ENCODE measurements around the gene VCL.
A peak's percentile ranks its signal among the peaks of the same experiment; 100 is the strongest.

VCL gene

GRCh38 chr10:74164716-74165529, 167.0 kb downstream of the VCL start:
- Mint-ChIP-seq H3K27me3 (ENCODE audit: low read depth) (no peaks in the 10 kb centered on the region), H3K4me3 (no peak overlapping the region), H3K9me3 (no peaks in the 10 kb centered on the region), H3K27ac (peak overlapping the region; percentile 41 to 79 (median 60)), H3K36me3 (ENCODE audit: low read depth) (no peaks in the 10 kb centered on the region), H3K4me1 (peaks cover 13% of the 10 kb centered on the region)
- no peak for TF ChIP-seq CTCF (IDR thresholded peaks at IDR 0.05; ENCODE audit: unreplicated experiment in 3 of 3)

- Mint-ChIP-seq H3K27ac (no peak overlapping the region), H3K9me3 (no peaks in the 10 kb centered on the region), H3K27me3 (ENCODE audit: low read depth) (no peaks in the 10 kb centered on the region), H3K4me3 (no peak overlapping the region), H3K36me3 (ENCODE audit: low read depth) (no peaks in the 10 kb centered on the region), H3K4me1 (peaks cover 13% of the 10 kb centered on the region)
- no peak for TF ChIP-seq CTCF (IDR thresholded peaks at IDR 0.05; ENCODE audit: unreplicated experiment in 3 of 3)
Measured at GRCh38 chr10:74165530-74165901, 167.6 kb downstream of the VCL start.

- no peak overlapping the region for H3K27ac Mint-ChIP-seq
- H3K27me3 Mint-ChIP-seq (ENCODE audit: low read depth), result no peaks in the 10 kb centered on the region
- no peak overlapping the region for H3K4me3 Mint-ChIP-seq
- H3K9me3 Mint-ChIP-seq, result no peaks in the 10 kb centered on the region
- TF ChIP-seq CTCF (IDR thresholded peaks at IDR 0.05; ENCODE audit: unreplicated experiment in 3 of 3), result no peak
- no peaks in the 10 kb centered on the region for H3K36me3 Mint-ChIP-seq (ENCODE audit: low read depth)
- H3K4me1 Mint-ChIP-seq, result peaks cover 18% of the 10 kb centered on the region
Measured at GRCh38 chr10:74167443-74167842, 169.5 kb downstream of the VCL start.
